Measurements from ENCODE around the gene DPP6. TPM values are rescaled to one million over a fixed set of nuclear protein-coding genes. Genes with fewer than 3 reads are reported as not detected.

DPP6 gene
- total and polyA plus RNA-seq, 2 experiments from 2014 or later = not detected

DNA sequence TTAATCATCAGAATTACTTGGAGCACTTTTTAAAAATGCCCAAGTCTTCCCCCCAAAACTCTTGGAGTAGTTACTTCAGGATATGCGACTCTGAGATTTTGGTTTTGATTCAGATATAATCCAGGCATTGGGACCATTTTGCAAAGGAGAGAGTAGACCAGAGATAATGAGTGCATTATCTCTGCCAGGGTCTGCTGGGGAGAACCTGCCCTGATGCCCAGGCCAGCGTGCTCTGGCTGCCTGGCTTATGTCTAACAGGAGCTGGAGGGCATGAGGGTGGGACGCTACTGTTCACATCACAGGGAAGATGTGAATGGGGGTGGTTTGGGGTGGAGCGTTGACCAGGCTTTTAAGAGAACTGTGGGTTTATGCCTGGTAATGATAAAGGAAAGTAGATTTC lies 336.2 kb downstream of the DPP6 start:
- no peaks in the 10 kb centered on the region for H3K4me1 ChIP-seq (ENCODE audit: insufficient read depth)
- peaks cover 5% of the 10 kb centered on the region for H3K27me3 Mint-ChIP-seq (ENCODE audit: insufficient read depth, low read depth, poor library complexity)
- no peak overlapping the region for H3K4me3 Mint-ChIP-seq
- H3K4me1 Mint-ChIP-seq = peaks cover 6% of the 10 kb centered on the region
- TF ChIP-seq EZH2phosphoT487 (IDR thresholded peaks at IDR 0.05; ENCODE audit: unreplicated experiment) = no peak
- TF ChIP-seq, protein P1, sequence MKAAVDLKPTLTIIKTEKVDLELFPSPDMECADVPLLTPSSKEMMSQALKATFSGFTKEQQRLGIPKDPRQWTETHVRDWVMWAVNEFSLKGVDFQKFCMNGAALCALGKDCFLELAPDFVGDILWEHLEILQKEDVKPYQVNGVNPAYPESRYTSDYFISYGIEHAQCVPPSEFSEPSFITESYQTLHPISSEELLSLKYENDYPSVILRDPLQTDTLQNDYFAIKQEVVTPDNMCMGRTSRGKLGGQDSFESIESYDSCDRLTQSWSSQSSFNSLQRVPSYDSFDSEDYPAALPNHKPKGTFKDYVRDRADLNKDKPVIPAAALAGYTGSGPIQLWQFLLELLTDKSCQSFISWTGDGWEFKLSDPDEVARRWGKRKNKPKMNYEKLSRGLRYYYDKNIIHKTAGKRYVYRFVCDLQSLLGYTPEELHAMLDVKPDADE (IDR thresholded peaks at IDR 0.05) = no peak
- no peak for TF ChIP-seq NANOG (IDR thresholded peaks at IDR 0.05; ENCODE audit: borderline replicate concordance)
- TF ChIP-seq, protein P2, sequence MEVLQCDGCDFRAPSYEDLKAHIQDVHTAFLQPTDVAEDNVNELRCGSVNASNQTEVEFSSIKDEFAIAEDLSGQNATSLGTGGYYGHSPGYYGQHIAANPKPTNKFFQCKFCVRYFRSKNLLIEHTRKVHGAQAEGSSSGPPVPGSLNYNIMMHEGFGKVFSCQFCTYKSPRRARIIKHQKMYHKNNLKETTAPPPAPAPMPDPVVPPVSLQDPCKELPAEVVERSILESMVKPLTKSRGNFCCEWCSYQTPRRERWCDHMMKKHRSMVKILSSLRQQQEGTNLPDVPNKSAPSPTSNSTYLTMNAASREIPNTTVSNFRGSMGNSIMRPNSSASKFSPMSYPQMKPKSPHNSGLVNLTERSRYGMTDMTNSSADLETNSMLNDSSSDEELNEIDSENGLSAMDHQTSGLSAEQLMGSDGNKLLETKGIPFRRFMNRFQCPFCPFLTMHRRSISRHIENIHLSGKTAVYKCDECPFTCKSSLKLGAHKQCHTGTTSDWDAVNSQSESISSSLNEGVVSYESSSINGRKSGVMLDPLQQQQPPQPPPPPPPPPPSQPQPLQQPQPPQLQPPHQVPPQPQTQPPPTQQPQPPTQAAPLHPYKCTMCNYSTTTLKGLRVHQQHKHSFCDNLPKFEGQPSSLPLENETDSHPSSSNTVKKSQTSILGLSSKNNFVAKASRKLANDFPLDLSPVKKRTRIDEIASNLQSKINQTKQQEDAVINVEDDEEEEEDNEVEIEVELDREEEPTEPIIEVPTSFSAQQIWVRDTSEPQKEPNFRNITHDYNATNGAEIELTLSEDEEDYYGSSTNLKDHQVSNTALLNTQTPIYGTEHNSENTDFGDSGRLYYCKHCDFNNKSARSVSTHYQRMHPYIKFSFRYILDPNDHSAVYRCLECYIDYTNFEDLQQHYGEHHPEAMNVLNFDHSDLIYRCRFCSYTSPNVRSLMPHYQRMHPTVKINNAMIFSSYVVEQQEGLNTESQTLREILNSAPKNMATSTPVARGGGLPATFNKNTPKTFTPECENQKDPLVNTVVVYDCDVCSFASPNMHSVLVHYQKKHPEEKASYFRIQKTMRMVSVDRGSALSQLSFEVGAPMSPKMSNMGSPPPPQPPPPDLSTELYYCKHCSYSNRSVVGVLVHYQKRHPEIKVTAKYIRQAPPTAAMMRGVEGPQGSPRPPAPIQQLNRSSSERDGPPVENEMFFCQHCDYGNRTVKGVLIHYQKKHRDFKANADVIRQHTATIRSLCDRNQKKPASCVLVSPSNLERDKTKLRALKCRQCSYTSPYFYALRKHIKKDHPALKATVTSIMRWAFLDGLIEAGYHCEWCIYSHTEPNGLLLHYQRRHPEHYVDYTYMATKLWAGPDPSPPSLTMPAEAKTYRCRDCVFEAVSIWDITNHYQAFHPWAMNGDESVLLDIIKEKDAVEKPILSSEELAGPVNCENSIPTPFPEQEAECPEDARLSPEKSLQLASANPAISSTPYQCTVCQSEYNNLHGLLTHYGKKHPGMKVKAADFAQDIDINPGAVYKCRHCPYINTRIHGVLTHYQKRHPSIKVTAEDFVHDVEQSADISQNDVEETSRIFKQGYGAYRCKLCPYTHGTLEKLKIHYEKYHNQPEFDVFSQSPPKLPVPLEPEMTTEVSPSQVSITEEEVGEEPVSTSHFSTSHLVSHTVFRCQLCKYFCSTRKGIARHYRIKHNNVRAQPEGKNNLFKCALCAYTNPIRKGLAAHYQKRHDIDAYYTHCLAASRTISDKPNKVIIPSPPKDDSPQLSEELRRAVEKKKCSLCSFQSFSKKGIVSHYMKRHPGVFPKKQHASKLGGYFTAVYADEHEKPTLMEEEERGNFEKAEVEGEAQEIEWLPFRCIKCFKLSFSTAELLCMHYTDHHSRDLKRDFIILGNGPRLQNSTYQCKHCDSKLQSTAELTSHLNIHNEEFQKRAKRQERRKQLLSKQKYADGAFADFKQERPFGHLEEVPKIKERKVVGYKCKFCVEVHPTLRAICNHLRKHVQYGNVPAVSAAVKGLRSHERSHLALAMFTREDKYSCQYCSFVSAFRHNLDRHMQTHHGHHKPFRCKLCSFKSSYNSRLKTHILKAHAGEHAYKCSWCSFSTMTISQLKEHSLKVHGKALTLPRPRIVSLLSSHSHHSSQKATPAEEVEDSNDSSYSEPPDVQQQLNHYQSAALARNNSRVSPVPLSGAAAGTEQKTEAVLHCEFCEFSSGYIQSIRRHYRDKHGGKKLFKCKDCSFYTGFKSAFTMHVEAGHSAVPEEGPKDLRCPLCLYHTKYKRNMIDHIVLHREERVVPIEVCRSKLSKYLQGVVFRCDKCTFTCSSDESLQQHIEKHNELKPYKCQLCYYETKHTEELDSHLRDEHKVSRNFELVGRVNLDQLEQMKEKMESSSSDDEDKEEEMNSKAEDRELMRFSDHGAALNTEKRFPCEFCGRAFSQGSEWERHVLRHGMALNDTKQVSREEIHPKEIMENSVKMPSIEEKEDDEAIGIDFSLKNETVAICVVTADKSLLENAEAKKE (CRISPR knock-in tag; IDR thresholded peaks at IDR 0.05) = no peak
- no peak for TF ChIP-seq EZH2 (IDR thresholded peaks at IDR 0.05; ENCODE audit: low read depth, unreplicated experiment)
- TF ChIP-seq POLR2AphosphoS5 (IDR thresholded peaks at IDR 0.05; ENCODE audit: low read depth) = no peak
- TF ChIP-seq, protein P3, sequence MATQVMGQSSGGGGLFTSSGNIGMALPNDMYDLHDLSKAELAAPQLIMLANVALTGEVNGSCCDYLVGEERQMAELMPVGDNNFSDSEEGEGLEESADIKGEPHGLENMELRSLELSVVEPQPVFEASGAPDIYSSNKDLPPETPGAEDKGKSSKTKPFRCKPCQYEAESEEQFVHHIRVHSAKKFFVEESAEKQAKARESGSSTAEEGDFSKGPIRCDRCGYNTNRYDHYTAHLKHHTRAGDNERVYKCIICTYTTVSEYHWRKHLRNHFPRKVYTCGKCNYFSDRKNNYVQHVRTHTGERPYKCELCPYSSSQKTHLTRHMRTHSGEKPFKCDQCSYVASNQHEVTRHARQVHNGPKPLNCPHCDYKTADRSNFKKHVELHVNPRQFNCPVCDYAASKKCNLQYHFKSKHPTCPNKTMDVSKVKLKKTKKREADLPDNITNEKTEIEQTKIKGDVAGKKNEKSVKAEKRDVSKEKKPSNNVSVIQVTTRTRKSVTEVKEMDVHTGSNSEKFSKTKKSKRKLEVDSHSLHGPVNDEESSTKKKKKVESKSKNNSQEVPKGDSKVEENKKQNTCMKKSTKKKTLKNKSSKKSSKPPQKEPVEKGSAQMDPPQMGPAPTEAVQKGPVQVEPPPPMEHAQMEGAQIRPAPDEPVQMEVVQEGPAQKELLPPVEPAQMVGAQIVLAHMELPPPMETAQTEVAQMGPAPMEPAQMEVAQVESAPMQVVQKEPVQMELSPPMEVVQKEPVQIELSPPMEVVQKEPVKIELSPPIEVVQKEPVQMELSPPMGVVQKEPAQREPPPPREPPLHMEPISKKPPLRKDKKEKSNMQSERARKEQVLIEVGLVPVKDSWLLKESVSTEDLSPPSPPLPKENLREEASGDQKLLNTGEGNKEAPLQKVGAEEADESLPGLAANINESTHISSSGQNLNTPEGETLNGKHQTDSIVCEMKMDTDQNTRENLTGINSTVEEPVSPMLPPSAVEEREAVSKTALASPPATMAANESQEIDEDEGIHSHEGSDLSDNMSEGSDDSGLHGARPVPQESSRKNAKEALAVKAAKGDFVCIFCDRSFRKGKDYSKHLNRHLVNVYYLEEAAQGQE (IDR thresholded peaks at IDR 0.05; ENCODE audit: unreplicated experiment) = no peak
- TF ChIP-seq ZNF331 (CRISPR knock-in tag; IDR thresholded peaks at IDR 0.05; ENCODE audit: low read depth) = no peak
- TF ChIP-seq CREB1 (CRISPR knock-in tag; IDR thresholded peaks at IDR 0.05; ENCODE audit: low read depth) = no peak
- TF ChIP-seq ZNF114 (CRISPR knock-in tag; IDR thresholded peaks at IDR 0.05) = no peak
- no peak for TF ChIP-seq STAT1 (IDR thresholded peaks at IDR 0.05; ENCODE audit: unreplicated experiment)
- TF ChIP-seq, protein P4, sequence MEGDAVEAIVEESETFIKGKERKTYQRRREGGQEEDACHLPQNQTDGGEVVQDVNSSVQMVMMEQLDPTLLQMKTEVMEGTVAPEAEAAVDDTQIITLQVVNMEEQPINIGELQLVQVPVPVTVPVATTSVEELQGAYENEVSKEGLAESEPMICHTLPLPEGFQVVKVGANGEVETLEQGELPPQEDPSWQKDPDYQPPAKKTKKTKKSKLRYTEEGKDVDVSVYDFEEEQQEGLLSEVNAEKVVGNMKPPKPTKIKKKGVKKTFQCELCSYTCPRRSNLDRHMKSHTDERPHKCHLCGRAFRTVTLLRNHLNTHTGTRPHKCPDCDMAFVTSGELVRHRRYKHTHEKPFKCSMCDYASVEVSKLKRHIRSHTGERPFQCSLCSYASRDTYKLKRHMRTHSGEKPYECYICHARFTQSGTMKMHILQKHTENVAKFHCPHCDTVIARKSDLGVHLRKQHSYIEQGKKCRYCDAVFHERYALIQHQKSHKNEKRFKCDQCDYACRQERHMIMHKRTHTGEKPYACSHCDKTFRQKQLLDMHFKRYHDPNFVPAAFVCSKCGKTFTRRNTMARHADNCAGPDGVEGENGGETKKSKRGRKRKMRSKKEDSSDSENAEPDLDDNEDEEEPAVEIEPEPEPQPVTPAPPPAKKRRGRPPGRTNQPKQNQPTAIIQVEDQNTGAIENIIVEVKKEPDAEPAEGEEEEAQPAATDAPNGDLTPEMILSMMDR (conservative IDR thresholded peaks at IDR 0.05; ENCODE audit: low read depth in 2 of 2) = no peak
- TF ChIP-seq JUNB (IDR thresholded peaks at IDR 0.05; ENCODE audit: unreplicated experiment) = no peak
- no peaks in the 10 kb centered on the region for H4K20me1 ChIP-seq (replicated peaks; ENCODE audit: insufficient read depth)
- H3K4me3 ChIP-seq = no peak overlapping the region
- 0 out of 2 replicates have a peak, but pooled peaks cover 3% of the 10 kb centered on the region for H3K36me3 ChIP-seq (ENCODE audit: insufficient read depth)
- H3F3A ChIP-seq (replicated peaks; ENCODE audit: low read depth) = no peaks in the 10 kb centered on the region
- no peaks in the 10 kb centered on the region for H3K79me2 ChIP-seq (replicated peaks; ENCODE audit: insufficient read depth)
- no peak overlapping the region for H2AFZ ChIP-seq
- H3K36me3 Mint-ChIP-seq (ENCODE audit: low read depth) = no peaks in the 10 kb centered on the region; the same call in 2 of the 3 replicates
- DNase-seq (ENCODE audit: low spot score) = no peak
- no peaks in the 10 kb centered on the region for H3K27me3 ChIP-seq (ENCODE audit: insufficient read depth)
- no peaks in the 10 kb centered on the region; the same call in 2 of the 3 replicates for H3K9me3 Mint-ChIP-seq
- H3K27ac ChIP-seq (ENCODE audit: low read depth) = no peak overlapping the region
- ATAC-seq = no peak
- no peak overlapping the region for H3K27ac Mint-ChIP-seq
- no peaks in the 10 kb centered on the region for H3K9me2 ChIP-seq (ENCODE audit: insufficient read depth)
- H3K4me2 ChIP-seq = no peak overlapping the region
